ENCODE data around the gene RAB35. TPM values are rescaled to one million over a fixed set of nuclear protein-coding genes. Genes with fewer than 3 reads are reported as not detected.
A peak's percentile ranks its signal among the peaks of the same experiment; 100 is the strongest.

RAB35 gene
- total RNA-seq, 1 donor from 2014 or later, result 86.5 TPM

- H3K9me3 Mint-ChIP-seq, result no peaks in the 10 kb centered on the region
- no peaks in the 10 kb centered on the region for H3K27me3 Mint-ChIP-seq (ENCODE audit: low read depth)
- H3K4me3 Mint-ChIP-seq (ENCODE audit: low read depth), result peak overlapping the region; percentile 74
- peaks cover 78% of the 10 kb centered on the region for H3K36me3 Mint-ChIP-seq (ENCODE audit: low read depth)
- peaks cover 32% of the 10 kb centered on the region for H3K4me1 Mint-ChIP-seq (ENCODE audit: low read depth)
- peak overlapping the region; percentile 88 for H3K27ac Mint-ChIP-seq
- no peak for DNase-seq (ENCODE audit: low spot score)
- intact Hi-C loops (cut with micrococcal nuclease), result loop anchor here (2.0 kb wide), 3 partner anchors 105 to 147 kb away; partner anchors contain the start of gene GCN1
Measured at GRCh38 chr12:120085920-120086645, 30.5 kb downstream of the RAB35 start.

GRCh38 chr12:120081641-120082040 lies 34.9 kb downstream of the RAB35 start:
- Mint-ChIP-seq H3K4me1 (ENCODE audit: low read depth) (peaks cover 30% of the 10 kb centered on the region), H3K27me3 (ENCODE audit: low read depth) (no peaks in the 10 kb centered on the region), H3K4me3 (ENCODE audit: low read depth) (no peak overlapping the region), H3K36me3 (ENCODE audit: low read depth) (peaks cover 81% of the 10 kb centered on the region), H3K9me3 (no peaks in the 10 kb centered on the region), H3K27ac (no peak overlapping the region)
- no peak for DNase-seq (ENCODE audit: low spot score)
- intact Hi-C loops (cut with micrococcal nuclease), result no loop called here

GRCh38 chr12:120079411-120080400 lies 36.8 kb downstream of the RAB35 start:
- H3K27me3 Mint-ChIP-seq (ENCODE audit: low read depth), result no peaks in the 10 kb centered on the region
- peaks cover 81% of the 10 kb centered on the region for H3K36me3 Mint-ChIP-seq (ENCODE audit: low read depth)
- H3K4me1 Mint-ChIP-seq (ENCODE audit: low read depth), result peaks cover 20% of the 10 kb centered on the region
- peak overlapping the region; percentile 46 for H3K27ac Mint-ChIP-seq
- no peaks in the 10 kb centered on the region for H3K9me3 Mint-ChIP-seq
- H3K4me3 Mint-ChIP-seq (ENCODE audit: low read depth), result no peak overlapping the region
- no peak for DNase-seq (ENCODE audit: low spot score)
- intact Hi-C loops (cut with micrococcal nuclease), result no loop called here

- Mint-ChIP-seq H3K27ac (peak overlapping the region; percentile 46), H3K27me3 (ENCODE audit: low read depth) (no peaks in the 10 kb centered on the region), H3K4me1 (ENCODE audit: low read depth) (peaks cover 20% of the 10 kb centered on the region), H3K4me3 (ENCODE audit: low read depth) (no peak overlapping the region), H3K36me3 (ENCODE audit: low read depth) (peaks cover 81% of the 10 kb centered on the region), H3K9me3 (no peaks in the 10 kb centered on the region)
- DNase-seq (ENCODE audit: low spot score), result no peak
- intact Hi-C loops (cut with micrococcal nuclease), result no loop called here
Measured at GRCh38 chr12:120078868-120079267, 37.7 kb downstream of the RAB35 start.

GRCh38 chr12:120077260-120077659 lies 39.3 kb downstream of the RAB35 start:
- H3K27me3 Mint-ChIP-seq (ENCODE audit: low read depth), result no peaks in the 10 kb centered on the region
- peaks cover 86% of the 10 kb centered on the region for H3K36me3 Mint-ChIP-seq (ENCODE audit: low read depth)
- peaks cover 22% of the 10 kb centered on the region for H3K4me1 Mint-ChIP-seq (ENCODE audit: low read depth)
- no peak overlapping the region for H3K4me3 Mint-ChIP-seq (ENCODE audit: low read depth)
- no peaks in the 10 kb centered on the region for H3K9me3 Mint-ChIP-seq
- intact Hi-C loops (cut with micrococcal nuclease), result no loop called here
- no peak for DNase-seq (ENCODE audit: low spot score)
- no peak overlapping the region for H3K27ac Mint-ChIP-seq

GRCh38 chr12:120076651-120077050 lies 39.9 kb downstream of the RAB35 start:
- Mint-ChIP-seq H3K9me3 (no peaks in the 10 kb centered on the region), H3K4me3 (ENCODE audit: low read depth) (no peak overlapping the region), H3K4me1 (ENCODE audit: low read depth) (peaks cover 21% of the 10 kb centered on the region), H3K27me3 (ENCODE audit: low read depth) (no peaks in the 10 kb centered on the region), H3K27ac (no peak overlapping the region), H3K36me3 (ENCODE audit: low read depth) (peaks cover 86% of the 10 kb centered on the region)
- no peak for DNase-seq (ENCODE audit: low spot score)
- intact Hi-C loops (cut with micrococcal nuclease), result no loop called here

- no peak for DNase-seq (ENCODE audit: low spot score)
- peak overlapping the region; percentile 7 for H3K4me3 Mint-ChIP-seq (ENCODE audit: low read depth)
- H3K36me3 Mint-ChIP-seq (ENCODE audit: low read depth), result peaks cover 77% of the 10 kb centered on the region
- H3K9me3 Mint-ChIP-seq, result no peaks in the 10 kb centered on the region
- intact Hi-C loops (cut with micrococcal nuclease), result no loop called here
- H3K27ac Mint-ChIP-seq, result peak overlapping the region; percentile 82
- H3K4me1 Mint-ChIP-seq (ENCODE audit: low read depth), result peaks cover 19% of the 10 kb centered on the region
- H3K27me3 Mint-ChIP-seq (ENCODE audit: low read depth), result no peaks in the 10 kb centered on the region
Measured at GRCh38 chr12:120075034-120075616, 41.4 kb downstream of the RAB35 start.

GRCh38 chr12:120072472-120073249 lies 43.9 kb downstream of the RAB35 start:
- Mint-ChIP-seq H3K27ac (no peak overlapping the region), H3K4me3 (ENCODE audit: low read depth) (no peak overlapping the region), H3K4me1 (ENCODE audit: low read depth) (peaks cover 18% of the 10 kb centered on the region), H3K27me3 (ENCODE audit: low read depth) (no peaks in the 10 kb centered on the region), H3K36me3 (ENCODE audit: low read depth) (peaks cover 79% of the 10 kb centered on the region), H3K9me3 (no peaks in the 10 kb centered on the region)
- DNase-seq (ENCODE audit: low spot score), result no peak
- intact Hi-C loops (cut with micrococcal nuclease), result no loop called here

GRCh38 chr12:120071493-120072020 lies 45.0 kb downstream of the RAB35 start:
- Mint-ChIP-seq H3K36me3 (ENCODE audit: low read depth) (peaks cover 79% of the 10 kb centered on the region), H3K27ac (no peak overlapping the region), H3K4me3 (ENCODE audit: low read depth) (no peak overlapping the region), H3K4me1 (ENCODE audit: low read depth) (peaks cover 20% of the 10 kb centered on the region), H3K9me3 (no peaks in the 10 kb centered on the region), H3K27me3 (ENCODE audit: low read depth) (no peaks in the 10 kb centered on the region)
- no peak for DNase-seq (ENCODE audit: low spot score)
- intact Hi-C loops (cut with micrococcal nuclease), result no loop called here

GRCh38 chr12:120069278-120069677 lies 47.3 kb downstream of the RAB35 start:
- H3K4me1 Mint-ChIP-seq (ENCODE audit: low read depth), result peaks cover 13% of the 10 kb centered on the region
- H3K27me3 Mint-ChIP-seq (ENCODE audit: low read depth), result no peaks in the 10 kb centered on the region
- no peaks in the 10 kb centered on the region for H3K9me3 Mint-ChIP-seq
- H3K36me3 Mint-ChIP-seq (ENCODE audit: low read depth), result peaks cover 76% of the 10 kb centered on the region
- intact Hi-C loops (cut with micrococcal nuclease), result no loop called here
- no peak overlapping the region for H3K4me3 Mint-ChIP-seq (ENCODE audit: low read depth)
- no peak for DNase-seq (ENCODE audit: low spot score)
- H3K27ac Mint-ChIP-seq, result no peak overlapping the region

- Mint-ChIP-seq H3K36me3 (ENCODE audit: low read depth) (peaks cover 70% of the 10 kb centered on the region), H3K4me3 (ENCODE audit: low read depth) (no peak overlapping the region), H3K4me1 (ENCODE audit: low read depth) (peaks cover 12% of the 10 kb centered on the region), H3K27ac (peak overlapping the region; percentile 11), H3K27me3 (ENCODE audit: low read depth) (no peaks in the 10 kb centered on the region), H3K9me3 (no peaks in the 10 kb centered on the region)
- intact Hi-C loops (cut with micrococcal nuclease), result no loop called here
- no peak for DNase-seq (ENCODE audit: low spot score)
Measured at GRCh38 chr12:120067901-120068300, 48.7 kb downstream of the RAB35 start.

Measured in activated T-helper 2 cell treated with anti-CD3 and anti-CD28 coated beads, Interferon-gamma antibody, Interleukin-2, Interleukin-4, amounts not matched to agents 10 μg/mL and 5 μg/mL and 100 μg/mL, durations not matched to agents 14 hours and 24 hours and 36 hours (primary cell).